ENCODE data around the gene HSFX3.
"Not testable (repeated sequence)": the region's sequence is repeated elsewhere in the genome, so short reads cannot be mapped to it uniquely, and the experiment has no call there.

Gene HSFX3, protein sequence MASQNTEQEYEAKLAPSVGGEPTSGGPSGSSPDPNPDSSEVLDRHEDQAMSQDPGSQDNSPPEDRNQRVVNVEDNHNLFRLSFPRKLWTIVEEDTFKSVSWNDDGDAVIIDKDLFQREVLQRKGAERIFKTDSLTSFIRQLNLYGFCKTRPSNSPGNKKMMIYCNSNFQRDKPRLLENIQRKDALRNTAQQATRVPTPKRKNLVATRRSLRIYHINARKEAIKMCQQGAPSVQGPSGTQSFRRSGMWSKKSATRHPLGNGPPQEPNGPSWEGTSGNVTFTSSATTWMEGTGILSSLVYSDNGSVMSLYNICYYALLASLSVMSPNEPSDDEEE

DNA sequence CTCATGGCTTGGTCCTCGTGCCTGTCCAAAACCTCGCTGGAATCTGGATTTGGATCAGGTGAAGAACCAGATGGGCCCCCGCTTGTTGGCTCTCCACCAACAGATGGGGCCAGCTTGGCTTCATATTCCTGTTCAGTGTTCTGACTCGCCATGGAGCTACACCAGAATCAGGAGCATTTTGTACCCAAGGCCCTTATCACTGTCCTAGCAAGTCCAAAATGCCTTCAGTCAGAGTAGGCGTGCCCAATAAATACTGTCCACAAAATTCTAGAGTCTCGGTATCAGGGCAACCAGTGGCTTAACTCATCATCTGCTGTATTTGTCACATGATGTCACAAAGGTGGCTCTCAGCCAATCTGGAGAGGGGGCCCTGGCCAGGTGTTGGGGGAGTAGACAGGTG, at the start of gene HSFX3:
TSS of gene HSFX3 (minus strand) at position 224 of the 400 bp plus-strand sequence. CDS start at position 152, 72 bp downstream.
- not testable (repeated sequence) for DNase-seq

DNA sequence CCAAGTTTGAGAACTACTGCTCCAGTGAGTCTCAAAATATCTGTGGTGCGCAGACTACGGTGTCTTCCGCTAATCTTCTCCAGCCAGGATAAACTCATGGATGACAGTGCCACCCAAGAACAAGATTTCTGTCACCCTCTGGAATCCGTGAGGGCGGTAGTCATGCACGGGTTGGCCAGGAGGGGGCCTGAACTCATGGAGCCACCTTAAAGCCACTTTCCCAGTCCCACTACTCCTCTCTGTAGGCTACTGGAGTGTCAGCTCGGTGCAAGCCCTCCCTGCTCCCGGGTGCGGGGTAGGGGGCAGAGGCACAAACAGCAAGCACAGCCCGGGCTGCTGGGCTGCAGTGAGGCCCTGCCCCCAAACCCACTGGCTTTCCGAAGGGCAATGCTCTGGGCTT, 48.9 kb upstream of the HSFX3 start:
- not testable (repeated sequence) for DNase-seq

DNA sequence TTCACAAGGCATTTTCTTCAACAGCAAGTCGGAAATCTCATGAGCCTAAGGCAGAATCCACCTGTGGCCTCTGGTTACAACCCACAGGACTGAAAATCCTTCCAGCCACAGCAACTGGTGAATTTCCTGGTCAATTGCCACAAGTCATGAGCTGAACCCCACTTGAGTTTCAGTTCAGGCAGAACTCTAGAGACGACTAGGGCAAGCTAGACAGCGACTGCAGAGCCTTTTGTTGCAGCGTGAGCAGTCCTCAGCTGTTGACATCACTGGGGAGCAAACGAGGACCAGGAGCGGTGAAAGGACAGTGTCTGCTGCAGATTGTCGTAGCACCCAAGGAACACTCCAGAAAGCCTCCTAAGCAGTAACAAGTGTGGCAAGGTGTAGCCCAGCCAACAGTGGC, 46.2 kb upstream of the HSFX3 start:
- DNase-seq, result not testable (repeated sequence)

DNA sequence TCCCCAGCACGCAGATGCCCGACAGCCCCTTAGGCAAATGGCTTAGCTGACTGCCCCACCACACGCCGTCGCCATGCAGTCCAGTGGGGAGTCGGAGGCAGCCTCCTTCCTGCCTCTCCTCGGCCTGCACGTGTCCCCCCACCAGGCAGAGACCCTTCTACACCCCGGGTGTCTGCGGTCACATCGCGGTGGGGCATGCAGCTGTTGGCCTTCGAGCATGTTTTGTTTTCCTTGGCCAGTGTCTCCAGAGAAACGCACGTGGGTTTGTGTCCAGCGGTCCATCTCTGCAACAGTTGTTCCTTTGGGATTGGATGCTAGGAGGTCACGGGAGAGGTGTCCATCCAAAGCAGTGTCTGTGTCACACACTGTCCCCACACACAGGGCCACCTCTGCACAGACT, 45.5 kb upstream of the HSFX3 start, which contains the start of gene HSFX2:
TSS of gene HSFX2 (minus strand) at position 101 of the 400 bp plus-strand sequence. CDS start 614 bp downstream, outside the sequence.
- not testable (repeated sequence) for DNase-seq

DNA sequence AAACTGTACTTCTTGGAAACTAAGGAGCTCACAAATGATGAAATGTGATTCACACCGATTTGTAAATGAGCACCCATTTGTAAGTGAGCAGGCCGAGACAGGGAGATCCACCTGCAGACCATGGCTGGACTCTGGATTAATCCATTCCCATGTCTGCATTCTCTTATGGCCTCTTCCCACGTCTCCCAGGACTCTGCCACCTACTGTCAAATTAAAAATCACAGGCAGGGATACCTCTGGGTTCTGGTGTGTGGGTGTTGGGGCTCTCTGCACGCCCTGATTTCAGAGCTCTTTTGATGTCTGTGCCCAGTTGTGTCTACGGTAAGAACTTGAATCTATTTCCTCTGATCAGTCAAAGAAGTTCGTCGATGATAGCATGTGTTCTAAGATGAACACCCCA, 41.3 kb upstream of the HSFX3 start:
- not testable (repeated sequence) for DNase-seq

DNA sequence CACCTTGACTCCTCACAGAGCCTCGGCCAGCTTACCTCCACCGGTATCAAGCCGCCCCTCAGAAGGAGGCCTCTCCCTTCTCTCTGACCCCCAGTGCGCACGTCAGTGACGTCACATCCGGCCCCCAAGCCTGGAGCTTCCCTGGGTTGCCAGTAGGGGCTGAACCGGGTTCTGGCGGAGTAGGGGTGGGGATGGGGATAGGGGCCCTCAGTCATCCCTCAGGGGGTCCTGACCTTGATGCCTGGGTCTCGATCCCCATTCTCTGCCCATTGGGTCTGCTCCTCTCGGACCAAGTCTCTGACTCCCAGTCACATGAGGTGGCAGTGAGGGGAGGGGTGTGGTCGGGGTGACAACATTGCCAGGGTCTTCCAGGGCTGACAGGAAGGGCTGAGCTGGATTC, 37.6 kb upstream of the HSFX3 start, which contains the start of gene MAGEA9B:
TSS of gene MAGEA9B (minus strand) at position 101 of the 400 bp plus-strand sequence. CDS start 4,280 bp downstream, outside the sequence.
- DNase-seq, result not testable (repeated sequence)

DNA sequence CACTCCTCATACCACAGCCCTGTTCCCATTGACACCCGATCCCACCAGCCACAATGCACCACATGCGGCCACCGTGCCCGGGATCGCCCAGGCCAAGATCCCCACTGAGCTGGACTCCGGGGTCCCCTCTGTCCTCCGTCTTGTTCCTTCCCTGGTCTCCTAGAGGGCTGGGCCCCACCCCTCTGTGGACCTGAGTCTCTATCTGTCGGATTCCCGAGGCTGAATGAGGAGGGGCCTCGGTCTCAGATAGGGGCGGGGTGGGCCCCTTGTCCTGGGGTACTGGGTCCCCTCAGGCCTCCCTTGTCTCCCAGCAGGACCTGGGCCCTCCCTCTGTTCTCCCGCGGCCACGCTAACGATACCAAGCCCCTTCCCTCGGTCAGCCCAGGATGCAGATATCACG, 35.9 kb upstream of the HSFX3 start:
- DNase-seq, result not testable (repeated sequence)

DNA sequence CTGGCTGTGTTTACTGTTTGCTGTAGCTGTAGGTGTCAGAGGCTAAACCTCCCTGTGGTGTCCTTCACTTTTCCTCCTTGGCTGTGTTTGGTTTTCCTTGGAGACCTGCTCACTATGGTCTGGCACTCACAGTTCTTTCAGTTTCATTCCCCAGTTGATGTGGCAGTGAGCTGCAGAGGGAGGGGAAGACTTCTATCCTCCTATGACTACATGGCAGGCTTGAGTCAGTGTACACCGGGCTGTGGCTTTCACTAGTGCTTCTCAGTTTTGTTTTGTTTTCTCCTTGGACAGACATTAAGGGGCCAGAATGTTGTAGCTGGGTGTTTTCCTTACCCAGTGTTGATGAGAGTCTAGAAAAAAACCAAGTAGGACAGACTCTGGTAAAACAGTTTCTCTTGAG, 23.7 kb upstream of the HSFX3 start:
- not testable (repeated sequence) for DNase-seq

DNA sequence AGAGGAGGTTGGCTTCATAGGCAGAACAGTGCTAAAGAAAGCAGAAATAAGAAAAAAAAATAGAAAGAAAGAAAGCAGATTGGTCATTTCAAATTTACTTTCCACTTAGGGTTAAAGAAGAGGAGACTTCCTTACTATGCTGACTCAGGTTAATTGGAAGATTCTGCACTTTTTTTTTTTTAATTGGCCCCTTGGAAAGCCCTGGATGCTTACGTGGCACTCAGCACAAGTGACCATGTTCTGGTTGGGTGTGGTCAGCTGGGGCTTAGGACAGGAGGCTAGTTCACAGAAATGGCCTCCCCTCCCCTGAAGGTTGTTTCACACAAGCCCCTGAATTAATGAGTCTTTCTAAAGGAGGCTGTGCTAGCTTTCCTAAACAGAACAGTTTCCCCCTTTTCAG, 23.0 kb upstream of the HSFX3 start:
- DNase-seq, result no peak

DNA sequence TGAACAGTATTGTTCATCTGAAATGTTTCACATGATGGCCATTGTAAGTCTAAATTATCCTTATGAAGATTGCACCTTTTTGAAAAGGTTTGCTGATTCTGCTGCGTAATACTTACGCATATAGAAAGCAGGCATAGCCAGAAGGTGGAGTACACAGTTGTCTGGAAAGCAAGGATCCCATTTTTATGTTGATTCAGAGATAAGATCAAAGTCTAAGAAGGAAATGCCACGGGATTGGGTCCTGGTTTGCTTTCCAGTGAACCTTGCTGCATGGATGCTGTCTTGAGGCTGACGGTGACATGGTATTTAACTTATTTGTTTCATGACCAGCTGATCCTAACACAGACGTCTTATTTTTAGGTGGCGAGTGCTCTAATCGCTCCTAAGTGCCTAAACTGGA, 22.0 kb upstream of the HSFX3 start:
- DNase-seq, result no peak

DNA sequence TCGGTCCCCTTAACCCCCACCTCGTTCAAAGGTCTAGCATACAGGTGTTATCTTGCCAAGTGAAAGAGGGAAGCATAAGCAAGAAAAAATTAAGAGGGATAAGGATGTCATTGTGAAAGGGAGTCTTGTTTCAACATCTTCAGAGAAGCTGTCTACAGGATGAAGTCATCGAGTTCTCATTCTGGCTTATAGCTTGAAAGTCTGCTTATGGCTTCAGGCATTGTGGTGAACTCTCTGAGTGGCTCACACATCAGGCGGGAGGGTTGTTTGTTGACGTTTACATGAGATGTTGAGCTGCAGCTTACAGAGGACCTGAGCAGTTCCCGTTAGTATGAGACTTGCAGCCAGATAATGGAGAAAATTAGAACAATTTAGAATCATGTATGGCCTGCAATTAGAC, 20.9 kb upstream of the HSFX3 start:
- DNase-seq, result peak; percentile 1

DNA sequence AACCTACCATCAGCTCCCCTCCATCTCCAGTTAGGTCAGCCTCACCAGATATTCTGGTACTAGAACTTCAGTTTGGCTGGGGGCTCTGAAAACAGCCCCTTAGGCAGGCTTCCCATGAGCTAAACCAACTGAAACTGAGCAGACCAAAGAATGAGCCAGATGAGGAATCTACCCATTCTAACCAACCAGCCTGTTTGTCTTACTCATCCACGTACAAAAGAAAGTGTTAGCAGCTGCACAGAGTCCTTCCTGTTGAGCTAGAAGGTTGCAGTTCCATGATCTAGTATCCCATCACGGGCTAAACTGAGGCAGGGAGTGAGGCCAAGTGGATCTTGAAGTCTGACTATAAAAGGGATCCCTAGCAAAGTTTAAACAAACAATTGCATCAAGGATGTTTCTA, 20.0 kb upstream of the HSFX3 start:
- no peak for DNase-seq

DNA sequence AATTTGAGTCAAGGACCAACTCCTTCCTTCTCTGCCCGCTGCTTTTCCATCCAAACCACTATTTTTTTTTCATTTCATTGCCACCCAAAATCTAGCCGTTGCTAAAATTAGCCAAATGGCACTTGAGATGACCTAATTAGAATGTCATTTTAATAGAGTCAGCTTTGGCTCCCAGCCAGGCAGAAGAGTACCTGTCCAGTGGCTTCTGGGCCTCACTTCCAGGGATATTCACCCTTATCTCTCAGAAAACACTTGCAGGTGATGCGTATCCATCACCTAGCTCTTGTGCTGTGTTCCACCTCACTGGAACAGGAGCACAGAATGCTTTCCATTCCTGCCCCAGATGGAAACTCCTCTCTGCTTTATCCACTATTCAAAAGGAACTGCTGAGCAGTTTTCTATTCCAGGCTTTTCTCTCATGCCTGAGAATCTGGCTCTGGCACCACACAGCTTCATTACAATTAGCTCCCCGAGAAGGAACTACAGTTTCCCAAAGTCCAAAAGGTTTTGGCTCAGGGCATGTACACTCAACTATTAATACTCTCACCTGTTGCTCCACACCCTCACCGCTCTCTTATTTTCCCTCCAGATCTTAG, 19.1 kb upstream of the HSFX3 start:
- DNase-seq, result no peak

DNA sequence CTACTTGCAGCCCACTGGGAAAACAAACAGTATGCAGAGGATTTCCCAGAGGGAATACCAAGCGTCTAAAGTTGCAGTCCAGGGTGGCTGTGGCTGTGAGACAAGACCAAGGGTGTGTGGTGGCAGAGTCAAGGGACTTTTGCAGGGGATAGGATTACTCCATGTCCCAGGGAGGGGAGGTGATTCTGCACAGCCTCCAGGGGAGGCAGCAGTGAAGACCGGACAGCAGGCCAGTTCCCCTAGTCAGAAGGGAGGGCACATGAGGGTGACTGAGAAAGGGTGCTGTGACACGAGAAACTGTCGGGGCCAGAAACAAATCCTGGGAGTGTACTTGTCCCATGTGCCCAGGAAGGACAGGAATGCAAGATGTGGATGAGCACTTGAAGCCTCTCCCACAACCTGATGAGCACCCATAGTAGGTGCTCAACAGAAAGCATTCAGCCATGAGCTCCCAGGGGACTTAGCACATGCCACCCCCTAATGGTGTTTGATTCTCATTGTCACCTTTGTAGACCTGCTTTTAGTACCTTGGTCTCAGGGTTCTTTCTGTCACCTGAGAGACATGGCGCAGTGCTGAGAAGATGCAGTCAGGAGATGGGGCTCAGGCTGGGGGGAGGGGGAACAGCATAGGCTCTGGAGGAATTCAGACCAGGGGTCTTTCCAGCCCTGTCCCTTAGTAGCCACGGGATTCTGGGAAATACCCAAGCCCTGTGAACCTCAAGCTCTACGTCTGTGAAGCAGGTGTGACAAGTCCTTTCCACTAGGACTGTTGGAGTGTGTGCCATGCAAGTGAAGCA, 18.1 kb upstream of the HSFX3 start:
- DNase-seq, result no peak

DNA sequence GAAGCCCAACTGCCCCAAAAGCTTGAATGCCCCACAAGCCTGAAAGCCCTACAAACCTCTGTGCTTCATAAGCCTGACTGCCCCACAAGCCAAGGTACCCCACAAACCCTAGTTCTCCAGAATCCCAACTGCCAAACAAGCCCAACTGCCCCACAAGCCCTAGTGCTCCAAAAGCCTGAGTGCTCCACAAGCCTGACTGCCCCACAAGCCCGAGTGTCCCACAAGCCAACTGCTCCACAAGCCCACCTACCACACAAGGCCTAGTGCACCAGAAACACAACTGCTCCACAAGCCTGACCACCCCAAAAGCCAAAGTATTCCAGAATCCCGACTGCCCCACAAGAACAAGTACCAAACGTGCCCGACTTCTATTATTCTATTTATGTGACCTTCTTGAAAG, 13.6 kb upstream of the HSFX3 start:
- no peak for DNase-seq

DNA sequence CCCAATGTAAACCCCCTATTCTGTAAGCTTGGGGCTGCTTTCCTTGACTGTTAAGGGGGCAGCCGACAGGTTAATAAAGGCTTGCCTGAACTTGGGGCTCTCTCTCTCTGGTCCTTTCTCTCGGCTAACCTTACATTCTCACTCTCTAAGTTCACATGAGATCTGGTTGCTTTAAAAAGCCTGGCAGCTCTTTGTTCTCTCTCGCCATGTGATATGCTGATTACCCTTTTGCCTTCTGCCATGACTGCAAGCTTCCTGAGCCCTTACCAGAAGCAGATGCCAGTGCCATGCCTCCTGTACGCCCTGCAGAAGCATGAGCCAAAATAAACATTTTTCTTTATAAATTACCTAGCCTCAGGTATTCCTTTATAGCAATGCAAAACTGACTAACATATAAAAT, 5.5 kb upstream of the HSFX3 start:
- DNase-seq, result not testable (repeated sequence)

DNA sequence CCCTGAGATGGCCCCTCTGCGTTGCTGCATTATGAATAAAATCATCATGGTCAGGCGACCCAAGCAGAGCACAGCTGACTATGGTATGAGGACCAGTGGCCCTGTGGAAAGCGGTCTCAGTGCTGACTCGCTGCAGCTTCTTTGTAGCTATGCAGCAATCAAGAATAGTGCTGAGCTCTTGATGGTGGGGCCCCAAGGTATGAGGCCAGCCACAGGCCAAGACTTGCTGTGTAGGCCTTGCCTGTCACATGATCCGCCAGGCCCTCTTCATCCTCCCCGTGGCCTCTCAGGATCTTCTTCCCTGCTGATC, 2.2 kb upstream of the HSFX3 start:
- not testable (repeated sequence) for DNase-seq

DNA sequence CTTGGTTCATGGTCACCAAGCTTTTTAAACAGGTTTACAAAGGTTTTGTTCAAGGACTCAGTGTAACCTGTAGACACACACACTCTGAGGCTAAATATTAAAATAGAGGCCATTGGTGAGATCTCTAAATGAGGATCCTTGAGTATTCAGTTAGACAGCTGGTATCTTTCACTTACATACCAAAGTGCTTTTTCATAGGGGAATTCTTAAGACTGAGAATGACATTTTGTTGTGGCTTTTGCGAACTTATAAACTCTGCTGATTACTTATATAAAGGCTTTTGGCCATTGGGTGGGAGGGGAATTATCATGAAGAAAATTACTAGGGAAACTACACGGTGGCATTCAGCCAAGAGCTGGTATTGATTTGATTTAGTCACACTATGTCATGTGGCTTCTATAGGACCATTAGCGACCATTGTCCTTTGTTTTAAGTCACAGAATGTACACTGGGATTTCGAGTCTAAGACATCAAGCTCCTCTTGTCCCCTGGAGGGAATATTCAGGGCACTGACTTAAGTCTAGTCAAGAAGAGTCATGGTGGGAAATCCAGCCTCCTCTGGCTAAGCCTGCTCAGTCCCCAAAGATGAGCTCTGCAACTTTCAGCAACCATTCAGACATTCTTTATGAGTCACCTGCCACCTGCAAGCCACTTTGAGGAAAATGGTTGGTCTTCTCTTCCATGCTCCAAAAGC, 1.7 kb upstream of the HSFX3 start:
- not testable (repeated sequence) for DNase-seq

DNA sequence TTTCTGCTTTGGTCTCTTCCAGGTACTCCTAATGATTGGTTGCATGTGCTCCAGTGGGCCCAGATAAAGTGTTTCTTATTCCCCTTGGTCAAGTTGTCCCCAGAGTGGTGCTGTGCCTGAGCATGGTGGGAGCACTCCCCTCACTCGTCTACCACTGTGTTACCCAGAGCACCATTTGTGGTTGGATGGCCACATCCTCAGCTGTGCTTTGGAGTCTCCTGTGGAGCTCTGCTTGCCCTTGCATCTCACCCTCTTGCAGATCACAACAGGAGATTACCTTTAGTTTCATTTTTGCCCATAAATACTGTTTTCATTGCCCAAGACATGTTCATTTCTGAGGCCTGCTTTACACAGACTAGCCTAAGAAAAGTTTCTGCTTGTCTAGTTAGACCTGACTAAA, 730 bp upstream of the HSFX3 start:
- not testable (repeated sequence) for DNase-seq

DNA sequence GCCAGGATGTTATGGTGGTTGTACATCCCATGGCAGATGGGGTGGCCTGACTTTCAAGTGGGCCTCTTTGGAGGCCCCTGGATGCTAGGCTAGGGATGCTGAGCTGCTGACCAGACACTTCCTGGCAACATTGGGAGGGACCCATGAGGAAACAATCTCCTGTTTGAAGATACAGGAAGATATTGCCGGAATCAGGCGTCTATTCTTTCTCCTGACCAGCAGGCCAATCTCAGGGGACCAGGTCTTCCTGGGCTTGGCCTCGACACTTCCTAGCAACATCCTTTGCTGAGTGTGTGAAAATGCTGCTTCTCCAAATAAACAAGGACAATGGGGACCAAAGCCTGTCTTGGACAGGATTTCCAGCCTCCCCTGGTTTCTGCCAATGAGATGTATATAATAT, 1.9 kb downstream of the HSFX3 start:
- not testable (repeated sequence) for DNase-seq

DNA sequence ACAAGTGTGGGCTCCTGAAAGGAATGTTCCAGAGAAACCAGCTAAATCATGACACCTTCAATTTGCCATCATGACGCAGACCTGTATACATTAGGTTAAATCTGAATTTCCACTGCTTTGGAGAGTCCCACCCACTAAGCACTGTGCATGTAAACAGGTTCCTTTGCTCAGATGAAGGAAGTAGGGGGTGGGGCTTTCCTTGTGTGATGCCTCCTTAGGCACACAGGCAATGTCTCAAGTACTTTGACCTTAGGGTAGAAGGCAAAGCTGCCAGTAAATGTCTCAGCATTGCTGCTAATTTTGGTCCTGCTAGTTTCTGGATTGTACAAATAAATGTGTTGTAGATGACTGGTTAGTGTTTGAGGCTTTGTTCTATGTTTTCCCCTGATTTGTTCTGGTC, 2.8 kb downstream of the HSFX3 start:
- not testable (repeated sequence) for DNase-seq

DNA sequence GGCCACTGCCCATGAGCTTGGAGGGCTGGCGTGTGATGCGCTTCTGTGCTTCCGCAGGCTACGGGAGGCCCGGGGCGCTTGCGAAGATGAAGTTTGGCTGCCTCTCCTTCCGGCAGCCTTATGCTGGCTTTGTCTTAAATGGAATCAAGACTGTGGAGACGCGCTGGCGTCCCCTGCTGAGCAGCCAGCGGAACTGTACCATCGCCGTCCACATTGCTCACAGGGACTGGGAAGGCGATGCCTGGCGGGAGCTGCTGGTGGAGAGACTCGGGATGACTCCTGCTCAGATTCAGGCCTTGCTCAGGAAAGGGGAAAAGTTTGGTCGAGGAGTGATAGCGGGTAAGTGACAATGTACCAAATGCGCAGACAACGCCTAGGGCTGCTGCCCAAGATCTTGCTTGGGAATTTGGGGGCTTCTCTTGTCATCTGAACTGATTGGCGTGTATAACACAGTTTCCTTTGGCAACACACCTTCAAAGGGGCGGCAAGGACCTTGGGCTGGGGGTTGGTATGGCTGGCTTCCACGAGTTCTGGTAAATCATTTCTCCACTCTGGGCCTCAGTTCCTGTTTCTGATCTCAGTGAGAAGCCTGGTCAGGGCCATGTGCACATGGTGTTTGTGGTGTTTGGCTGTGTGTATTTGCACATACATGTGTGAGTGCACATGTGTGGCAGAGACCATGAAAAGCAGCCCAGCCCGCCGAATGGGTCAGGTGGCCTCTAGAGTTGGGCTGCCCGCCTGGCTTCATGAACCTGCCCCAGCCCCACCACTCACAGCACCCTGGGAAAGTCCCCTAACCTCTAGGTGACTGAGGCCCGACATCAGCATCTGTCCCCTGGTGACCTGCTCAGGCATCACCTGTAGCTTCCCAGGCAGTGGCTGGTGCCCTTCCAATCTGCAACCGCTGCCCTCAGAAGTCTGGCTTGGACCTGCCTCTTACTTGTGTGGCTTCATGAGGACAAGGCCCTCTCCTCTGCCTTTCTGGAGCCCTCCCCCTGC, 3.9 kb downstream of the HSFX3 start:
- not testable (repeated sequence) for DNase-seq

Data from suppressor macrophage treated with lipopolysaccharide for 4 hours (primary cell).